ENCODE results near the gene HOXB2.

The HOXB2 gene

DNA sequence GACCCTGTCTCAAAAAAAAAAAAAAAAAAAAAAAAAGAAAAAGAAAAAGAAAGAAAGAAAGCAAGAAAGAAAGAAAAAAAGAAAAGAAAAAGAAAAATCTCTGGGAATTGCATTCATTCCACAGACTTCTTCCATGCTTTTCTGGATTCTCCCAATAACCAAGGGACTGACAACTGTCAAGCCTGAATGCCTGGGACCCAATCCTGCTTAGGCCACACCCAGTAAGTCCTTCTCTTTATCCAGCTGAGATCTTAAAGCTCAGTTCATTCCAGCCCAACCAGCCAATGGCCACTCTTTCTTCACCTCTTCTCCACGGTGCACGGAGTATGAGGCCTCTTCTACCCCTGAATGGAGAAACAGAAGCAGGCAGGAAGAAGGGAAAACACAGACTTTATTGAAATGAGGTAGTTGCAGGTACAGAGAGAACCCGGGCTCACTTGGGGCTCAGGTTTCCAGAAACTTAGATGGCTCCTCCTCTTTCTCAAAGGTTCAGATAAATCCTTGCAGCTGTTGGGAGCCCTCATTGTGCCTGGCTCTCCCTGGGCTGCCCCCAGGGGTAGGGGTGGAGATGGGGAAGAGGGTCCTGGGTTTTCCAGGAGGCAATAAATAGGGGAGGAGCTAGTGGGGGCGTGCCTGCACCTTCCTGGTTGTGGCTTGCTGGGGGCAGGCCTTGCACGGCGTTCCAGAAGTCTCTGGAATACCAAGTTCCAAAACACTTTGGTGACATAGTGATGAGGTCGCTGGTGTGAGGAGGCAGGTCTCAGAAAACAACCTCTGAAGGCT lies 16.6 kb downstream of the HOXB2 start:
- H3K36me3 ChIP-seq (ENCODE audit: control insufficient read depth, insufficient read depth, low read length) = no peaks in the 10 kb centered on the region
- H3K9me3 ChIP-seq (ENCODE audit: control insufficient read depth, low read length) = no peaks in the 10 kb centered on the region
- H3K4me1 ChIP-seq (ENCODE audit: control insufficient read depth, insufficient read depth, low read length, poor library complexity, severe bottlenecking) = peaks cover 3% of the 10 kb centered on the region
- no peaks in the 10 kb centered on the region for H3K27me3 ChIP-seq (replicated peaks; ENCODE audit: control insufficient read depth, insufficient read depth, low read length, poor library complexity, severe bottlenecking)
- H3K4me3 ChIP-seq (ENCODE audit: insufficient read depth, low read depth, low read length, poor library complexity, severe bottlenecking) = no peak overlapping the region
- DNase-seq = no peak
- H3K27ac ChIP-seq (ENCODE audit: insufficient read depth, low read length, poor library complexity, severe bottlenecking) = no peak overlapping the region

GRCh38 chr17:48527547-48527932 lies 17.4 kb downstream of the HOXB2 start:
- DNase-seq = no peak
- no peaks in the 10 kb centered on the region for H3K9me3 ChIP-seq (ENCODE audit: control insufficient read depth, low read length)

GRCh38 chr17:48526608-48527546 lies 18.0 kb downstream of the HOXB2 start:
- Histone ChIP-seq H3K4me1 (ENCODE audit: control insufficient read depth, insufficient read depth, low read length, poor library complexity, severe bottlenecking) (peaks cover 3% of the 10 kb centered on the region), H3K4me3 (ENCODE audit: insufficient read depth, low read depth, low read length, poor library complexity, severe bottlenecking) (no peak overlapping the region), H3K27me3 (replicated peaks; ENCODE audit: control insufficient read depth, insufficient read depth, low read length, poor library complexity, severe bottlenecking) (no peaks in the 10 kb centered on the region), H3K36me3 (ENCODE audit: control insufficient read depth, insufficient read depth, low read length) (no peaks in the 10 kb centered on the region), H3K9me3 (ENCODE audit: control insufficient read depth, low read length) (no peaks in the 10 kb centered on the region), H3K27ac (ENCODE audit: insufficient read depth, low read length, poor library complexity, severe bottlenecking) (no peak overlapping the region)
- DNase-seq = no peak

More at GRCh38 chr17:48527547-48527932, 17.4 kb downstream of the HOXB2 start:
- H3K36me3 ChIP-seq (ENCODE audit: control insufficient read depth, insufficient read depth, low read length) = no peaks in the 10 kb centered on the region
- no peaks in the 10 kb centered on the region for H3K27me3 ChIP-seq (replicated peaks; ENCODE audit: control insufficient read depth, insufficient read depth, low read length, poor library complexity, severe bottlenecking)
- no peak overlapping the region for H3K4me3 ChIP-seq (ENCODE audit: insufficient read depth, low read depth, low read length, poor library complexity, severe bottlenecking)
- H3K27ac ChIP-seq (ENCODE audit: insufficient read depth, low read length, poor library complexity, severe bottlenecking) = no peak overlapping the region
- peaks cover 3% of the 10 kb centered on the region for H3K4me1 ChIP-seq (ENCODE audit: control insufficient read depth, insufficient read depth, low read length, poor library complexity, severe bottlenecking)

DNA sequence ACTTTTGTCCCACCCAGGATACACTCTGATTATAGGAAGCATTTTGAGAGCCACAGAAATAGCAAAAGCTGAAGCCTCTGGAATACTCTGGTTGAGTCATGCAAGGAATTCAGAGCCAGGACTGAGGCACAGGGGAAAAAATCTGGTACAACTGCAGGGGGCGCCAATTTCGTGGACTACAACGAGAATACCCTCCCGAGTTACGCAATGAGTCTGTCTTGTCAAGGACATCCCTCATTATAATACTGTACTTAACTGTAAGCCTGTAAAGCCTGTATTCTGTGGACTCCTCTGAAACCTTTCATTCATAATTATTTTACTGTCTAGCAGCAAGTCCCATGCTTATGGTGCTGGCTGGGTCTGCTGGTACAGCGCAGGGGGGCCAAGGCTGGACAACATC lies 21.9 kb downstream of the HOXB2 start:
- H3K27me3 ChIP-seq (replicated peaks; ENCODE audit: control insufficient read depth, insufficient read depth, low read length, poor library complexity, severe bottlenecking) = no peaks in the 10 kb centered on the region
- H3K36me3 ChIP-seq (ENCODE audit: control insufficient read depth, insufficient read depth, low read length) = no peaks in the 10 kb centered on the region
- no peaks in the 10 kb centered on the region for H3K9me3 ChIP-seq (ENCODE audit: control insufficient read depth, low read length)
- H3K4me3 ChIP-seq (ENCODE audit: insufficient read depth, low read depth, low read length, poor library complexity, severe bottlenecking) = no peak overlapping the region
- H3K27ac ChIP-seq (ENCODE audit: insufficient read depth, low read length, poor library complexity, severe bottlenecking) = no peak overlapping the region
- DNase-seq = no peak
- H3K4me1 ChIP-seq (ENCODE audit: control insufficient read depth, insufficient read depth, low read length, poor library complexity, severe bottlenecking) = peaks cover 3% of the 10 kb centered on the region

- no peak overlapping the region for H3K27ac ChIP-seq (ENCODE audit: insufficient read depth, low read length, poor library complexity, severe bottlenecking)
- peaks cover 3% of the 10 kb centered on the region for H3K4me1 ChIP-seq (ENCODE audit: control insufficient read depth, insufficient read depth, low read length, poor library complexity, severe bottlenecking)
- H3K9me3 ChIP-seq (ENCODE audit: control insufficient read depth, low read length) = no peaks in the 10 kb centered on the region
- H3K36me3 ChIP-seq (ENCODE audit: control insufficient read depth, insufficient read depth, low read length) = no peaks in the 10 kb centered on the region
- no peaks in the 10 kb centered on the region for H3K27me3 ChIP-seq (replicated peaks; ENCODE audit: control insufficient read depth, insufficient read depth, low read length, poor library complexity, severe bottlenecking)
- no peak overlapping the region for H3K4me3 ChIP-seq (ENCODE audit: insufficient read depth, low read depth, low read length, poor library complexity, severe bottlenecking)
- DNase-seq = no peak
Measured at GRCh38 chr17:48522031-48522653, 22.8 kb downstream of the HOXB2 start.

DNA sequence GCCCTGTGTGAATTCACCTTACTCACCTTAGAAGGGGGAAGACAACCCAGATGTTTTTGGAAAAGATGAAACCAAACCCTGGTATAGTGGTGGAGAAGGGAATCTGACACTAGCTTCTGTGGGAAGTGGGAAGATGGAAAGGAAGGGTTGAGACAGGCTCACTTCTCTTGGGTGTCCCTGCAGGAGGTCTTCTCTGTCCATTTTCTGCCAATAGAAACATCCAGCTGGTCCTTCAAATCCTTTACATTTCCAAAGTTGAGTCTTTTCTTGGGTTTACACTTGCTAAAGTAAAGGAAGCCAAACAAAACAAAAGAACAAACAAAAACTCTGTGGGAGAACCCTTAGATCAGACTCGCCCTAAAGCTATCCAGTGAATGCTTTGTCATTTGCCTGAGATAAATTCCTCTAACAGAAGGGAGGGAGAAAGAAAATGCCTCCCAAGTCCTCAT lies 24.3 kb downstream of the HOXB2 start:
- Histone ChIP-seq H3K27ac (ENCODE audit: insufficient read depth, low read length, poor library complexity, severe bottlenecking) (no peak overlapping the region), H3K4me1 (ENCODE audit: control insufficient read depth, insufficient read depth, low read length, poor library complexity, severe bottlenecking) (no peaks in the 10 kb centered on the region), H3K9me3 (ENCODE audit: control insufficient read depth, low read length) (no peaks in the 10 kb centered on the region), H3K4me3 (ENCODE audit: insufficient read depth, low read depth, low read length, poor library complexity, severe bottlenecking) (no peak overlapping the region), H3K36me3 (ENCODE audit: control insufficient read depth, insufficient read depth, low read length) (no peaks in the 10 kb centered on the region), H3K27me3 (replicated peaks; ENCODE audit: control insufficient read depth, insufficient read depth, low read length, poor library complexity, severe bottlenecking) (no peaks in the 10 kb centered on the region)
- DNase-seq = no peak

DNA sequence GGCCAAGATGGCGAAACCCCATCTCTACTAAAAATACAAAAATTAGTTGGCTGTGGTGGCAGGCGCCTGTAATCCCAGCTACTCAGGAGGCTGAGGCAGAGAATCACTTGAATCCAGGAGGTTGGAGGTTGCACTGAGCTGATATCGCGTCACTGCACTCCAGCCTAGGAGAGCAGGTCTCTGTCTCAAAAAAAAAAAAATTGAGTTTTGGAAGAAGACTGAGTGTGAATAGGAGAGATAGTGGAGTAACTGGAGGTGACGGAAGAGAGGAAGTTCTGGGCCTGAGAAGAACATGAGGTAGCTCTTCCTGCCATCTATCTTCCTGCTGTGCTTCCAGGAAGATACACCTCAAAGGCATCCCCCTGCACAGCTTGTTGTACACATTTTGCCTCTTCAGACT lies 25.5 kb downstream of the HOXB2 start:
- Histone ChIP-seq H3K36me3 (ENCODE audit: control insufficient read depth, insufficient read depth, low read length) (no peaks in the 10 kb centered on the region), H3K4me3 (ENCODE audit: insufficient read depth, low read depth, low read length, poor library complexity, severe bottlenecking) (no peak overlapping the region), H3K9me3 (ENCODE audit: control insufficient read depth, low read length) (no peaks in the 10 kb centered on the region), H3K27me3 (replicated peaks; ENCODE audit: control insufficient read depth, insufficient read depth, low read length, poor library complexity, severe bottlenecking) (no peaks in the 10 kb centered on the region), H3K4me1 (ENCODE audit: control insufficient read depth, insufficient read depth, low read length, poor library complexity, severe bottlenecking) (no peaks in the 10 kb centered on the region), H3K27ac (ENCODE audit: insufficient read depth, low read length, poor library complexity, severe bottlenecking) (no peak overlapping the region)
- no peak for DNase-seq

DNA sequence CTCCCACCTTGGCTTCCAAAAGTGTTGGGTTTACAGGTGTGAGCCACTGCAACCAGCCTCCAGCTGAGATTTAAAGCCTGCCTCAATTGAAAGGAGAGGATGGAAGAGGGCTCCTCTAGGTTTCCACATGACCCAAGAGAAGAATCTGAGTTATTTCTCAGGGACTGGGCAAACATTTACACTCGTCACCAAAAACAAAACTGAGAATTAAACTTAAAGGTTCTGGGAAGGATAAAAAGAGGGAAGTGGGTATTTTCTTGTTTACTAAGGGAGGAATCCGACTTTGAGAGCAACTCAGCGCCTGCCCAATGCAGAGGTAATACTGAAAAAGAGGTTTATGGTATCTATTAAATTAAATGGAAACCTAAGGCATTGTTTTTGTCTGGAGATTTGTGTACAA lies 27.4 kb downstream of the HOXB2 start:
- DNase-seq = no peak
- H3K36me3 ChIP-seq (ENCODE audit: control insufficient read depth, insufficient read depth, low read length) = no peaks in the 10 kb centered on the region
- no peaks in the 10 kb centered on the region for H3K9me3 ChIP-seq (ENCODE audit: control insufficient read depth, low read length)
- no peak overlapping the region for H3K4me3 ChIP-seq (ENCODE audit: insufficient read depth, low read depth, low read length, poor library complexity, severe bottlenecking)
- H3K27me3 ChIP-seq (replicated peaks; ENCODE audit: control insufficient read depth, insufficient read depth, low read length, poor library complexity, severe bottlenecking) = no peaks in the 10 kb centered on the region
- H3K27ac ChIP-seq (ENCODE audit: insufficient read depth, low read length, poor library complexity, severe bottlenecking) = no peak overlapping the region
- H3K4me1 ChIP-seq (ENCODE audit: control insufficient read depth, insufficient read depth, low read length, poor library complexity, severe bottlenecking) = no peaks in the 10 kb centered on the region

- Histone ChIP-seq H3K27ac (ENCODE audit: insufficient read depth, low read length, poor library complexity, severe bottlenecking) (no peak overlapping the region), H3K4me3 (ENCODE audit: insufficient read depth, low read depth, low read length, poor library complexity, severe bottlenecking) (no peak overlapping the region), H3K9me3 (ENCODE audit: control insufficient read depth, low read length) (no peaks in the 10 kb centered on the region), H3K36me3 (ENCODE audit: control insufficient read depth, insufficient read depth, low read length) (no peaks in the 10 kb centered on the region), H3K4me1 (ENCODE audit: control insufficient read depth, insufficient read depth, low read length, poor library complexity, severe bottlenecking) (no peaks in the 10 kb centered on the region), H3K27me3 (replicated peaks; ENCODE audit: control insufficient read depth, insufficient read depth, low read length, poor library complexity, severe bottlenecking) (no peaks in the 10 kb centered on the region)
- no peak for DNase-seq
Measured at GRCh38 chr17:48515925-48516900, 28.7 kb downstream of the HOXB2 start.

Measured in effector memory CD4-positive, alpha-beta T cell (primary cell).